Right lobe of liver (tissue), 6 donors: Measurements from ENCODE around the gene PHOSPHO1. TPM values are rescaled to one million over a fixed set of nuclear protein-coding genes. Genes with fewer than 3 reads are reported as not detected.

Experiments used
- ATAC-seq, 4 donors: fragments of 200-7000 bp; cut with Tn5 transposase; one replicate each; pipeline ENCODE4 v1.9.1; 2020; ENCODE audit warnings: mild to moderate bottlenecking in 4 of 4, moderate library complexity in 4 of 4
- DNase-seq, 3 donors: peaks; one replicate each; pipeline ENCODE4 v3.0.0-alpha.2; 2020
- H3K27ac ChIP-seq, 3 donors: fragments of 200-600 bp; one replicate each; pipeline ENCODE4 v1.8.0; 2022
- H3K27me3 ChIP-seq, 2 donors: fragments of 200-600 bp; one replicate each; pipeline ENCODE4 v1.8.0; 2022
- H3K36me3 ChIP-seq, 4 donors: fragments of 200-600 bp; sonication (generic) in 1 of 4; one replicate each; pipeline versions ENCODE4 v1.5.1 to v1.8.0; 2017 to 2022; ENCODE audit warnings: control low read depth in 1 of 4
- H3K4me1 ChIP-seq, 4 donors: fragments of 200-600 bp; sonication (generic) in 1 of 4; one replicate each; pipeline versions ENCODE4 v1.5.1 to v1.8.0; 2017 to 2022; ENCODE audit warnings: control low read depth in 1 of 4
- H3K4me3 ChIP-seq, 3 donors: fragments of 200-600 bp; one replicate each; pipeline ENCODE4 v1.8.0; 2022
- H3K9me3 ChIP-seq, 4 donors: fragments of 200-600 bp; sonication (generic) in 1 of 4; one replicate each; pipeline versions ENCODE4 v1.5.1 to v1.8.0; 2017 to 2022; ENCODE audit warnings: control low read depth in 1 of 4
- CTCF ChIP-seq, 4 donors: fragments of 200-600 bp in 3 of 4; fragments of 450-650 bp in 1 of 4; IDR thresholded peaks; one replicate each; pipeline versions ENCODE4 v1.5.1 to v1.8.0; 2016 to 2022; ENCODE audit warnings: antibody characterized with exemption in 4 of 4, mild to moderate bottlenecking in 2 of 4
- POLR2A ChIP-seq: fragments of 450-650 bp; IDR thresholded peaks from one replicate; pipeline ENCODE4 v1.6.1; 2017; ENCODE audit warnings: antibody characterized with exemption, mild to moderate bottlenecking
- WGBS: methylation state at CpG from one replicate; pipeline ENCODE4 v1.1.6; 2018; ENCODE audit warnings: low coverage, low lambda C conversion rate; ENCODE audit not compliant: insufficient coverage; ENCODE audit errors: missing lambda C conversion rate; 5-methylcytosine and 5-hydroxymethylcytosine counted together
- intact Hi-C, 2 donors: fragments of 100-400 bp; cut with DNase I; formaldehyde crosslinking; loops; one replicate each; pipeline versions ENCODE4 v1.11.2 to v1.14.1; 2022
- total RNA-seq, 6 experiments: library from RNA; depleted of rRNA in 2 of 6; stranded (reverse); fragments of >200 nt in 2 of 6; fragmentation: NEBNext Ultra II Directional in 3 of 6; extraction: Animal tissue kit (Norgen Biotek cat#: 25700) in 3 of 6; gene quantifications; one replicate each; pipeline versions ENCODE4 v1.1.0 to v1.2.4, GENCODE V29; 2016 to 2023
- donor health status: DM: no; HTN: yes; CAD: no.
- donor health status: DM: no; HTN: no; CAD: no.
- donor health status: DM: no; HTN: no; CAD: no.
- donor health status: DM: no; HTN: yes; CAD: no.
- donor health status: DM: no; HTN: yes; CAD: no.

The PHOSPHO1 gene
- total RNA-seq, 6 experiments from 2014 or later, result 0.16 to 0.71 (median 0.41) TPM; not detected in 2

GRCh38 chr17:49224997-49225337, 5.6 kb downstream of the PHOSPHO1 start:
- Histone ChIP-seq H3K4me3 (no peak overlapping the region), H3K4me1 (peaks cover 0 to 4% (median 0%) of the 10 kb centered on the region in 4 donors), H3K9me3 (no peaks in the 10 kb centered on the region), H3K36me3 (no peaks in the 10 kb centered on the region), H3K27ac (no peak overlapping the region), H3K27me3 (no peaks in the 10 kb centered on the region)
- TF ChIP-seq CTCF (IDR thresholded peaks at IDR 0.05), result no peak
- TF ChIP-seq POLR2A, result no peak
- 26% methylated on average over 7 of the region's 11 CpGs for WGBS
- no peak for DNase-seq
- intact Hi-C loops, result loop anchor here in 1 of 2 donors (5.0 kb wide), 1 partner anchor 43 kb away; no protein-coding TSS in a partner anchor
- ATAC-seq, result peak in 1 of 4 donors; percentile 4

GRCh38 chr17:49224198-49224996, 6.2 kb downstream of the PHOSPHO1 start:
- Histone ChIP-seq H3K27me3 (no peaks in the 10 kb centered on the region), H3K36me3 (no peaks in the 10 kb centered on the region), H3K9me3 (no peaks in the 10 kb centered on the region), H3K4me3 (no peak overlapping the region), H3K27ac (no peak overlapping the region), H3K4me1 (peaks cover 0 to 4% (median 0%) of the 10 kb centered on the region in 4 donors)
- DNase-seq (peak in 2 of 3 donors; percentile 54 to 68), ATAC-seq (peak; percentile 22 to 34 (median 28))
- no peak for TF ChIP-seq POLR2A
- no peak for TF ChIP-seq CTCF (IDR thresholded peaks at IDR 0.05)
- intact Hi-C loops, result no loop called here
- 2% methylated on average over 9 of the region's 95 CpGs for WGBS

GRCh38 chr17:49223517-49224197, 6.9 kb downstream of the PHOSPHO1 start:
- H3K27ac ChIP-seq, result no peak overlapping the region
- DNase-seq (peak; percentile 58 to 70 (median 66)), ATAC-seq (peak; percentile 39 to 57 (median 50))
- H3K4me3 ChIP-seq, result no peak overlapping the region
- TF ChIP-seq POLR2A (no peak), CTCF (IDR thresholded peaks at IDR 0.05) (peak; percentile 54 to 68 (median 61))
- H3K36me3 ChIP-seq, result no peaks in the 10 kb centered on the region
- no peaks in the 10 kb centered on the region for H3K9me3 ChIP-seq
- WGBS, result 4% methylated on average over 15 of the region's 31 CpGs
- intact Hi-C loops, result no loop called here
- no peaks in the 10 kb centered on the region for H3K27me3 ChIP-seq
- H3K4me1 ChIP-seq, result peaks cover 0 to 4% (median 0%) of the 10 kb centered on the region in 4 donors

GRCh38 chr17:49223168-49223516, 7.4 kb downstream of the PHOSPHO1 start:
- TF ChIP-seq CTCF (IDR thresholded peaks at IDR 0.05) (no peak), POLR2A (no peak)
- no peak for DNase-seq
- no peak overlapping the region for H3K27ac ChIP-seq
- WGBS, result 7% methylated on average over 9 of the region's 9 CpGs
- no peaks in the 10 kb centered on the region for H3K36me3 ChIP-seq
- intact Hi-C loops, result no loop called here
- H3K4me1 ChIP-seq, result peaks cover 0 to 4% (median 0%) of the 10 kb centered on the region in 4 donors
- no peaks in the 10 kb centered on the region for H3K9me3 ChIP-seq
- no peak overlapping the region for H3K4me3 ChIP-seq
- no peaks in the 10 kb centered on the region for H3K27me3 ChIP-seq
- ATAC-seq, result no peak
